Superior temporal gyrus (tissue), 1 donor: ENCODE data around the gene FBLN1.
"Not testable (repeated sequence)": the region's sequence is repeated elsewhere in the genome, so short reads cannot be mapped to it uniquely, and the experiment has no call there.

ENCODE experiments used
- DNase-seq: peaks from one replicate; pipeline ENCODE4 v3.0.0-alpha.2; 2016; ENCODE audit errors: extremely low spot score

FBLN1 gene

DNA sequence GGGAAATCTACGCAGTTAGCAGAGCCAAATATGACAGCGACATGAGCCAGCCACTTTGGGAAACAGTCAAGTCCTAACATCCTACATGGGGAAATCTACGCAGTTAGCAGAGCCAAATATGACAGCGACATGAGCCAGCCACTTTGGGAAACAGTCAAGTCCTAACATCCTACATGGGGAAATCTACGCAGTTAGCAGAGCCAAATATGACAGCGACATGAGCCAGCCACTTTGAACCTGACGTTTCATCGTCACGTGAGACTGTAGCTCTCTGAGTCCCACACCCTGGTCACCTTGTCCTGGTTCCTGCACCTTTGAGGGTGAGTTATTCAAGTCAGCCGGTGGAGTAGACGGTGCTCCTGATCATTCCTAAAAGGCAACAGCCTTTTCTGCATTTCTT lies 105.4 kb downstream of the FBLN1 start:
- DNase-seq, result not testable (repeated sequence)

DNA sequence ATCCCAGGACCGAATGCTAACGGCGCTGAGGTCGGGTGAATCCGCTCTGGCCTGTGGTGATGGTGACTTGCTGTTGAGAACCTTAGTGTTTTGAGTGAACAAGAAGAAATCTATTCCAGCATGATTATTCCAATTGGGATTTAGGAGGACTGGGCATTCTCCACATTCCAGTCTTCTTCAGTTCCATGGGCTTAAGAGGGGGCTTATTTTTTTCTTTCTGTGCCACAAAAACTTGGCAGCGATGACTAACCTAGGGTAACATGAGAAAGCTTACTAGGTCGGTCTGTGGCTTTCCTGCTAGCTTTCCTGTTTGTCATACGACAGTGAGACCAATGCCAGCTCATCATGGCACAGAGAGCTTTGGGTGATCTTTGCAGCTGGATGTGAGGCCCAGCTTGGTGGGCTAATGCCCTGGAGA lies 106.1 kb downstream of the FBLN1 start:
- no peak for DNase-seq

DNA sequence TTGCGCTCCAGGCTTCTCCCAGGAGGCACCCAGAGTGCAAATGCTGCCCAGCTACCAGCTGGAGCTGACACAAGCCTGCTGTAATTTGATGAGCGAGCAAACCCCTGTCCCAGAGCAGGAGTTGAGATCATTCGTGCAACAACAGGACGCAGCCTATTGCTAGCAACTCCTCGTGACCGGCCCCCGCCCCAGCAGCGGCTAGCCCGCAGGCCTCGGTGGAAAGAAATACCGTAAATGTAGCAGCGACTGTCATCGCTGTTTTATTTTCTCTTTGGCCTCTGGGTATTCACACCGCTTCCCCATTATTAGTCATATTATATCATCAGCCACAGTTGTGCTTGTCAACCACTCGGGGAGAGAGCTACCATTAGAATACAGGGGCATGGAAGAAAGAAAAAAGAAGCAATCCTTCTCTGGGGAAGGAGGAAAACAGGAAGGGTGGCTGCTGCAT lies 109.8 kb downstream of the FBLN1 start:
- DNase-seq, result no peak

DNA sequence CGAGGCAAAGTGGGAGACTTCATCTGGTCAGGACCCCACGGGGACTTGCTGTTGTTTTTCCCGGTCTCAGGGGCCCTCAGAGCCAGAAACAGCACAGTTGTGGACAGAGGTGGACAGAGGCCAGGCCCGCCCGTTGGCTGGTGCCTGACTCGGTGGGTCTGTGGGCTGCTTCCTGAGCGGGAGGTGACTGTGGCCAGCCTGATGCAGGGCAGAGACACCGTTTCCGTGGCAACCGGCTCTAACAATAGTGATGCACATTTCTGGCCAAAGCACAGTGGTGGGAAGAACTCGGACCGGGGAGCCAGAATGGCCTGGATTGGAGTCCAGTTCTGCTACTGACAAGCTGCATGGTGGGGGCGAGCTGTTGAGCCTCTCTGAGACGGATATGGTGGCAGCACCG lies 110.3 kb downstream of the FBLN1 start:
- DNase-seq, result no peak

DNA sequence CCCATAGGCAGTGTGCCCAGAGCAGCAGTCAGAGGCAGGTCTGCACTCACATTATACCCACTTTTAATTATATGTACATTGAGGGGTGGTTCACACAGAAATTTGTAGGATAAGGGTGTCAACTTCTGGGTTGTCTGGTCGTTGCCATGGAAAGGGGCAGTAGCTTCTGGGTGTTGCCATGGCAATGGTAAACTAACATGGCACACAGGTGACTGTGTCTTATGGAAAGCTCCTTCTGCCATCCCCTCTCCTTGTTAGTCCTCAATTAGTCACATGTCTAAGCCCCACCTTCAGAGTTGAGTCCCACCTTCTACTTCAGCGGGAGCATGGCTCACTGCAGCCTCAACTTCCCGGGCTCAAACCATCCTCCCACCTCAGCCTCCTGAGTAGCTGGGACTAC lies 112.7 kb downstream of the FBLN1 start:
- no peak for DNase-seq

DNA sequence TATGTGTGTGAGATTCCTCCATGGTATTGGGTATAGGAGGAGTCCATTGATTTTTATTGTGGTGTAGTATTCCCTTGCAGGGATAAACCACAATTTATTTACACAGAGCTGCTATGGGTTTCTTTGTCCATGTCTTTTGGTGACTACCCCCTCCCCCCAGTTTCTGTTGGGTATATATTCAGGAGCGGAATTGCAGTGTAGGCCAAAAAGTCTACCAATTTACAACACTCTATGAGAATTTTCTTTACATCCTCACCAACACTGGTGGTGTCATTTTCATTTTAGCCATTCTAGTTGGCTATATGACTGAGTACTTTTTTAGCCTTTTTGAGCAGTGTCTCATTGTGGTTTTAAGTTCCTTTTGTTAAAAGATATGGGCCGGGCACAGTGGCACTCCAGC lies 113.7 kb downstream of the FBLN1 start:
- DNase-seq, result no peak

DNA sequence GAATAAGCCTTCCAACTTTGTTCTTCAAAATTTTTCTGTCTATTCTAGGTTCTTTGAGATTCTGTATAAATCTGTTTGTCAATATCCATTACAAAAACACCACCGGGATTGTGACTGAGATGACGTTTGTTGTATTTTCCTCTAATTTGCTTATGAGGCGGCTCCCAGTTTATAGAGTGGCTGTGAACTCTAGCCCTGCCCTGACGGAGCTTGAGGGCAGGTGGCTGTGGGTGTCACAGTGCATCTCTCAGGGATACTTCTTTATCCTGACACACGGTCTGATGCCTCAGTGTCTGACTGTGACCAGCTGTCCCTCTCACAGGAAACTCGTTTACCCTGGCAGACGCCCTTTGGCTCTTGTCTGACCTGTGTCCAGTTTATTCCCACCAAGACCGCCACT lies 115.3 kb downstream of the FBLN1 start:
- DNase-seq, result no peak

DNA sequence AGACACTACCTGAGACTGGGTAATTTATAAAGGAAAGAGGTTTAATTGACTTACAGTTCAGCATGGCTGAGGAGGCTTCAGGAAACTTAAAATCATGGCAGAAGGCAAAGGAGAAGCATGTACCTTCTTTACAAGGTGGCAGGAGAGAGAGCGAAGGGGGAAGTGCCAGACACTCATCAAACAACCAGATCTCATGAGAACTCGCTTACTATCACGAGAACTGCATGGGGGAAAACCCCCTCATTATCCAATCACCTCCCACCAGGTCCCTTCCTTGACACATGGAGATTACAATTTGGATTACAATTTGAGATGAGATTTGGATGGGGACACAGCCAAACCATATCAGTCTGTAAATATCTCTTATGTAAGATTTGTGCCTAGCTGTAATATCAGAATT lies 118.0 kb downstream of the FBLN1 start:
- no peak for DNase-seq

DNA sequence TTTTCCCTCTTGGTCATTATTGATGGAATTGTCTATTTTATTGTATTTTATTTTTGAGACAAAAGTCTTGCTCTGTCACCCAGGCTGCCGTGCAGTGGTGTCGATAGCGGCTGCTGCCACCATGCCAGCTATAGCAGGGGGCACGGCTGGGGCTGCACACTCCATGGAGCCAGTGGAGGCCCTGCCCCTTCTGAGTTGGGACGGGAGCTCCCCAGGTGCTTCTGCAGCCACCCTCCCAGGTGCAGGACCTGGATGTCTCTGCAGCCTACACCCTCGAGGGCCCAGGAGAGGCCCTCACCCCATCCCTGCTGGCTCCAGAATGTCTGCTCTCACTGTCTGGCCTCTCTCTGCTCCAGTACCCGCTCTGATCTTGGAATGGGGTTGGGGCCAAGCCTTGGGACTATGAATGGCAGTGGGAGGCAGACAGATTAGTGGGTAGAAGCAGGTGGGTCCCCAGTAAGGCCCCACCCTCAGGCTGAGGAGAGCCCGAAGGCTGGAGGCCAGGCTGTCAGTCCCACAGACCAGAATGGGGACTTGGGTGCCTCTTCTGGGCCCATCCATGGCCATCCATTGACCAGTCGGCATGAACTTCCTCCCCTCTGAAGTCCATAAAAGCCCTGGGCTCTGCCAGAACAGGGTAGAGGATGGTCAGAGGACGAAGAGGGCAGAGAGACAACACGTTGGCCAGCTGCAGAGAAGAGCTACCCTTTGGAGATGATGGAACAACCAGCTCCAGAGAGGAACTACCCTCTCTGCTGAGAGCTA lies 119.3 kb downstream of the FBLN1 start:
- DNase-seq, result no peak

DNA sequence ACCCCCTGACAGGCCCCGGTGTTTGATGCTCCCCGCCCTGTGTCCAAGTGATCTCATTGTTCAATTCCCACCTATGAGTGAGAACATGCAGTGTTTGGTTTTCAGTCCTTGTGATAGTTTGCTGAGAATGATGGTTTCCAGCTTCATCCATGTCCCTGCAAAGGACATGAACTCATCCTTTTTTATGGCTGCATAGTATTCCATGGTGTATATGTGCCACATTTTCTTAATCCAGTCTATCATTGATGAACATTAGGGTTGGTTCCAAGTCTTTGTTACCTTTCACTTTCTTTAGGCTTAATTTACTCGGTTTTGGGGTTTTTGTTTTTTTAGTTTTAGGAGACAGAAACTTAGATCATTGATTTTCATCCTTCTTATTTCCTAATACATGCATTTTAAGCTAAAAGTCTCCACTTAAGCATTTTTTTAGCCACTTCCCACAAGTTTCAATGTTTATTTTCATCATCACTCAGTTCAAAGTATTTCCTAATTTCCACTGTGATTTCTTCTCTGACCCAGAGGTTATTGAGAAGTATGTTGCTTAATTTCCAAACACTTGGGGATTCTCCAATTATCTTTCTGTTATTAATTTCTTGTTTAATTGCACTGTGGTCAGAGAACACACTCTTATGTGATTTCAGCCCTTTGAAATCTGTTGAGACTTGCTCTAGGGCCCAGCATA lies 120.9 kb downstream of the FBLN1 start:
- not testable (repeated sequence) for DNase-seq

DNA sequence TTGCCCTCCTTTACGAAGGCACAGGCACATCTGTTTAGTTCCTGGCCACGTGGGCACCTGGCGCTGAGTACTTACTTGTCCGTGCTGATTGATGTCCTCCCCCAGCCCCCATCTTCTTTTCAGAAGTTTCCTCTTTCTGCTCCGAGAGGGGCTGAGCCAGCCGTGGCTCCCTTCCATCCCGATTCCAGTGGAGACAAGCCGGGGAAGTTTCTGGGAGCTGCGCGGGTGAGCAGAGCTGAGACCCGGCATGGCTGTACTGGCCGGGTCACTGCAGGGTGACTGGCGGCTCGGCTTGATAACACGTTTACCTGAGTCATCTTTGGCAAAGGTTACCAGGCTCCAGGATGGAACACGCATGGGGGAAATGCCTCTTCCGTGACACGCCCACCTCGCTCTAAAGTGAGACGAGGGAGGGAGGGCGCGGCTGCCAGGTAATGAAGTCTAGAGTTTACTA lies 123.5 kb downstream of the FBLN1 start:
- DNase-seq, result no peak

DNA sequence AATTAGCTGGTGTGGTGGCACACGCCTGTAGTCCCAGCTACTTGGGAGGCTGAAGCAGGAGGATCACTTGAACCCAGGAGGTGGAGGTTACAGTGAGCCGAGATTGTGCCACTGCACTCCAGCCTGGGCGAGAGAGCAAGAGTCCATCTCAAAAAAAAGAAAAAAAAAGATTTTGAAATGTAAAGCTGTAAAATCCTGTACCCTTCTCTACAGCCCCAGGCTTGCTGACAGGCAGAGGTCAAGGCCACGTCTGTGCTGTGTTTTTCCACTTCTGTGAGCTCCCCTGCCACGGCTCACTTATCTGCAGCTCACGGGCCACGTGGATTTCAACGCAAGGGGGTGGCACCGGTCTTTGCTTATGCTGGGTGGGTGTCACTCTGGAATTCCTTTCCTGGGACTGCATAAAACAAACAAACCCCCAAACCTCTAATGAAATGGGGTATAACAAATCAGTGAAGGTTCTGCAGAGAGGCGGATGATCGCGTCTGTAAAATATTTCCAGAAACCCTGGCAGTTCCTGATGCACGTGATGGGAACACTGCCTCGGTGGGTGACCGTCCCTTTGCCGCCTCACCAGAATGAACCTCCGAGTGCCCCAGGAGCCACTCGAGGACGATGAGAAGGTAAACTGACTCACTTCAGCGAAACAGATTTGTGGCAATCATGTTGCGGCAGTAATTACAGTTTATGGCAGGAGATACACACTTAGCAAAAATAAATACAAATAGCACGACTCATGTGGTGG lies 125.0 kb downstream of the FBLN1 start:
- DNase-seq, result no peak

DNA sequence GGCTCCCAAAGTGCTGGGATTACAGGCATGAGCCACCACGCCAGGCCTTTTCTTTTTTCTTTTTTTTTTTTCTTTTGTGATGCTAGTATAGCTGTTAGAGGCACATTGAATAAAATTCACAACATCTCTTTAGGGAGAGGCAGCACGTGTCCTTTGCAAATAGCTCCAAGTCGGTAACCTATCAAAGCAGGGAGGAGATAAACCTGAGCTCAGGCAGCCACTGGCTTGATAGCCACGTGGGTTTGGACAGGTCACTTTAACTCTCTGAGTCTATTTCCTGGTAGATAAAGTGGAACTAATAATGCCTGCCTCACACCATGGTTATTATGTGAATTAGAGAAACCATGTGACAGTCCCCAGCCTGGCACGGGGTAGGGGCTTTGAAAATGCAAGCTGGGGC lies 125.8 kb downstream of the FBLN1 start:
- DNase-seq, result no peak

DNA sequence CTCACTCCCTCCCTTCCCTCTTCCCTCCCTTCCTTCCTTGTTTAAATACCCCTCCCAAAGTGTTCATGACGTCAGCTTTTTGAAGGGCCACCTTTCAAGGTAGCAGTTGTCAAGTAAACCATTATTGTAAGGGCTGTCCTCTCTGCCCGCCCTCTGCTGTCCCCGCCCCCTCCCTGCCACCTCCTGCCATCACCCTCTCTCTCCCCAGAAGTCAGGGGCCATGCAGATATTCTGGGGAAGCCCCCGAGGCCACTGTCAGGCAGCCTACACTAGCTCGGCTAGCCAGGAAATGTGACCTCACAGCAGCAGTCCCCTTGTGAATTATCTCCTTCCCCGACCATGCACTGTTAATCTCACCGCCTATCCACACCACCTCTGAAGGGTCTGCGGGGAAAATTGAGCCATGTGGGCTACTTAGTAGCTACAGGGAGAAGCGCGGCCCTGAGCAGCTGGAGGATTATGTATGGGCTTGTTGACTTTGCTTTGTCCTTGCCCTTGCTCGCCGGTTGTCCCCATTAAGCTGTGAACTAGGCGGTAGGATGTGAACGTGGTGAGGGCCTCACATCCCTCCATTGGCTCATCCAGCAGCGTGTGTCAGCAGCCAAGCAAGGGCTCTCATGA lies 126.9 kb downstream of the FBLN1 start:
- no peak for DNase-seq

DNA sequence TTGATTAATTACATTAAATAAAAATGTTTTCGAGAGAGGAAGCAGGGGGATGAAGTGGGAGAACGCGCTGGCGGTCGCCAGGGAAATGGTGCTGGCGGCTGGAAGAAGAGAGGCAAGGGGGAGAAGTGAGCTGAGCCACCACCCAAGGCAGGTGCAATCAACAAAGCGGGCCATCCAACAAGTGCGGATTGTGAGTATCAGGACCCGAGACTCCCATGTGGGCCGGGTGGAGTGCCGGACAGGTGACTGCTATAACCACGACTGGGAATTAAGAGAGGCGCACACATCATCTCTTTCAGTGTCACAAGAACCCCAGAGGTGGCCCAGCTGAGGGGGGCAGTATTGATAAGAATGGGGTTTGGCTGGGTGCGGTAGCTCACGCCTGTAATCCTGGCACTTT lies 127.8 kb downstream of the FBLN1 start:
- no peak for DNase-seq

DNA sequence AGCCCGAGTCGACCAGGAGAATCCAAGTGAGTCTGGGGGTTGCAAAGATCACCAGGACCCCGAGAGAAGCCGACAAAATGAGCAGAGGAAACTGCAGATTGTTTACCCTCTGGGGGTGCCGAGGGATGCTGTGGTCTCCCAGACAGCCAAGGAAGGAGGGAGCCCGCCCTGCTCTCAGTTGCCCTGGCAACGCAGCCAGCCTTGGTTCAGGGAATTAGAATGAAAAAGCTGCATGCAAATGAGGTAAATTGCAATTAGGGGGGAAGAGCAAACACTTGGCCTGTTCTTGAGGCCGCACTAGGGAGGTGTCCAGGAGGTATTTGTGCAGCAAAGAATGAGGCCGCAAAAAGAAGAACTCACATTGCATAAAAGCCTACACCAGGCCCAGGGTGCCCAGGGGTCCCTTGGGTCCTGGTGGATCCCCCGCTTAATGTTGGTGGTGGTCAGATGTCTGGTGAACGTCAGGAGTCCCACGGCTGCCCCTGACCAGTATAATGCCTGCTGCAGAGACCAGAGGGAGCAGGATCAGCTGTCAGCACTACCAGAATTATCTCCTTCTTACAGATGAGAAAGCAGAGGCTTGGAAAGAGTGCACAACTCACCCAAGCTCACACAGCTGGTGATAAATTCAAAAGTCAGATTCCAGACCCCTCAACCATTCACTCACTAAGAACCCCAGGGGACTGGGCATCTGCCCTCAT lies 128.6 kb downstream of the FBLN1 start:
- DNase-seq, result no peak

DNA sequence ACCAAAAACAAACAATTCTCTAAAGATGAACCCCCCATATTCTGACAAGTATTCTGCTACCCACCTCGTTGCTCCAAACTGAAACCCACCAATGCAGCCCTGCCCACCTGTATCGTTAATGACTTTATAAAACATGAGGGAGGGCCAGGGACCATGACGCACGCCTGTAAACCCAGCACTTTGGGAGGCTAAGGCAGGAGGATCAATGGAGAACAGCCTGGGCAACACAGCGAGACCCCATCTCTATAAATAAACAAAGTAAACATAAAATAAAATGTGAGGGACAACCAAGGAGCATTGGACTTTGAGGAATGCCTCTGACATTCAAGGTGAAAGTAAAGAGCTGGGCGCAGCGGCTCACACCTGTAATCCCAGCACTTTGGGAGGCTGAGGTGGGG lies 129.2 kb downstream of the FBLN1 start:
- no peak for DNase-seq

DNA sequence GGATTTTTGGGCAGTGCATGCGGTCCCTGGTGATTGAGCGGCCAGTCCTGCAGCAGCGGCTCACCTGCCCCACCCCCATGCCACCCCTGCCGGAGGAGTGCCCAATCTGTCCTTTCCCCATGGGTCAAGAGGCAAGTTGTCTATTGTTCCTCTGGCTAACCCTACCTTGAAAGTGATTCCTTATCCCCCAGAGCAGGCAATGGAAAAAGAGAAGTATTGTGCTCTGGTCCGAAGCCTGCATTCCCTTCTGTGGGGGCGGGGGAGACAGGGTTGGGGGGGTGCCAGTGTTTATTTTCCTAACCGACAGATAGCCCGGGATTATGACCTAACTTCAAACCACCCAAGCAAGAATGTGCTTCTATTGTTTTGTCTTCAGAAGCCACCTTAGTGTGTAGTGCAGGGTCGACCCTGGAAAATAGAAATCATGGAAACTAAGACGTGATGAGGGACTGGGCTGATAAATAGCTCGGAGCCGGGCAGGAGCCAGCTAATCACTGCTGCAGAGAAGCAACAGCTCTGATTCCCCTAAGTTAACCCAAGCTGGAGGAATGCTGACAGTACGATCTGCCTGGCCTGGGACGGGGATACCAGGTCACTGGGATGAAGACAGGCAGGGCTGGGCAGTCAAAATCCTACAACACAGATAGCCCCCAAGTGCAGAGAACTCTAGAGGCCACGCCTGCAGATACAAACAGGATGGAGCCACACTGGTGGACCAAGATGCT lies 130.3 kb downstream of the FBLN1 start:
- no peak for DNase-seq

DNA sequence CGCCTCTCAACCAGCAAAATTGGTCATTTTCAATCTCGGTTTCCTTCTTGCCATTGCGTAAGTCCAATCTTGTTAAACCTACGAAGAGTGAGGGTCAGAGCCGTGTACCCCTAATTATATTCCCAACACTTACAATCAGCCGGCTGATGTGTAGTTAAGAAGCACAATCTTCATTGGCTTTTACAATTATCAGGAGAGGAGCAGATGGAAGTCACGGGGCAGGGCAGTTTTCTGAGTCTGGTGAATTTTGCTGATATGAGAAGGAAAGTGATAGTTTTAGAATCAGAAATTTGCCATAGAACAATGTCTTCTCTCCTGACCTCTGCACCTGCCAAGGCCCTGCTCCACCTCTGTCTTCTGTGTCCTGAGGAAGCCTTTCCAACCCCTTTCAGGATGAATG lies 134.0 kb downstream of the FBLN1 start:
- no peak for DNase-seq

DNA sequence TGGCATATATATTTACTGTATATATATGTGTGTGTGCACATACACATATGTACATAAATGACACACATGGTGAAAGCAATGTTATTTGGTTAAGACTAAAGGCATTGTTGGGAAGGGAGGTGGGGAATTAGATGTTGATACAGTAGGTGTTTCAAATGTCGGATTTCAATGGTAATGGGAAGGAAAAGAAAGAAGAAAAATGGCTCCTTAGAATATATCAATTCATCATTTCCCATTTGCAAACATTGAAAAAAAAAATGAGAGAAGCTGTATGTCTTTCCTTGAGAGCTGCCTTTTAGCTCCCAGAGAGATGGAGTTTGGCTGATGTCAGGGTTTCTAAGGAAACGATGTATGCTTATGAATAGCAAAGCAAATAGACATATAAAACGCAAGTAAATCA lies 135.5 kb downstream of the FBLN1 start:
- no peak for DNase-seq
